NCI-H2196 treated with DMSO at 0.1 percent for 48 hours (cell line): ENCODE measurements around the gene RPS6KC1.
"Not testable (repeated sequence)": the region's sequence is repeated elsewhere in the genome, so short reads cannot be mapped to it uniquely, and the experiment has no call there.

Experiments used
- DNase-seq: peaks from one replicate; lab custom pipeline; 2025; ENCODE audit not compliant: unreplicated experiment; lab: John Stamatoyannopoulos, UW

Gene RPS6KC1, protein sequence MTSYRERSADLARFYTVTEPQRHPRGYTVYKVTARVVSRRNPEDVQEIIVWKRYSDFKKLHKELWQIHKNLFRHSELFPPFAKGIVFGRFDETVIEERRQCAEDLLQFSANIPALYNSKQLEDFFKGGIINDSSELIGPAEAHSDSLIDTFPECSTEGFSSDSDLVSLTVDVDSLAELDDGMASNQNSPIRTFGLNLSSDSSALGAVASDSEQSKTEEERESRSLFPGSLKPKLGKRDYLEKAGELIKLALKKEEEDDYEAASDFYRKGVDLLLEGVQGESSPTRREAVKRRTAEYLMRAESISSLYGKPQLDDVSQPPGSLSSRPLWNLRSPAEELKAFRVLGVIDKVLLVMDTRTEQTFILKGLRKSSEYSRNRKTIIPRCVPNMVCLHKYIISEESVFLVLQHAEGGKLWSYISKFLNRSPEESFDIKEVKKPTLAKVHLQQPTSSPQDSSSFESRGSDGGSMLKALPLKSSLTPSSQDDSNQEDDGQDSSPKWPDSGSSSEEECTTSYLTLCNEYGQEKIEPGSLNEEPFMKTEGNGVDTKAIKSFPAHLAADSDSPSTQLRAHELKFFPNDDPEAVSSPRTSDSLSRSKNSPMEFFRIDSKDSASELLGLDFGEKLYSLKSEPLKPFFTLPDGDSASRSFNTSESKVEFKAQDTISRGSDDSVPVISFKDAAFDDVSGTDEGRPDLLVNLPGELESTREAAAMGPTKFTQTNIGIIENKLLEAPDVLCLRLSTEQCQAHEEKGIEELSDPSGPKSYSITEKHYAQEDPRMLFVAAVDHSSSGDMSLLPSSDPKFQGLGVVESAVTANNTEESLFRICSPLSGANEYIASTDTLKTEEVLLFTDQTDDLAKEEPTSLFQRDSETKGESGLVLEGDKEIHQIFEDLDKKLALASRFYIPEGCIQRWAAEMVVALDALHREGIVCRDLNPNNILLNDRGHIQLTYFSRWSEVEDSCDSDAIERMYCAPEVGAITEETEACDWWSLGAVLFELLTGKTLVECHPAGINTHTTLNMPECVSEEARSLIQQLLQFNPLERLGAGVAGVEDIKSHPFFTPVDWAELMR

DNA sequence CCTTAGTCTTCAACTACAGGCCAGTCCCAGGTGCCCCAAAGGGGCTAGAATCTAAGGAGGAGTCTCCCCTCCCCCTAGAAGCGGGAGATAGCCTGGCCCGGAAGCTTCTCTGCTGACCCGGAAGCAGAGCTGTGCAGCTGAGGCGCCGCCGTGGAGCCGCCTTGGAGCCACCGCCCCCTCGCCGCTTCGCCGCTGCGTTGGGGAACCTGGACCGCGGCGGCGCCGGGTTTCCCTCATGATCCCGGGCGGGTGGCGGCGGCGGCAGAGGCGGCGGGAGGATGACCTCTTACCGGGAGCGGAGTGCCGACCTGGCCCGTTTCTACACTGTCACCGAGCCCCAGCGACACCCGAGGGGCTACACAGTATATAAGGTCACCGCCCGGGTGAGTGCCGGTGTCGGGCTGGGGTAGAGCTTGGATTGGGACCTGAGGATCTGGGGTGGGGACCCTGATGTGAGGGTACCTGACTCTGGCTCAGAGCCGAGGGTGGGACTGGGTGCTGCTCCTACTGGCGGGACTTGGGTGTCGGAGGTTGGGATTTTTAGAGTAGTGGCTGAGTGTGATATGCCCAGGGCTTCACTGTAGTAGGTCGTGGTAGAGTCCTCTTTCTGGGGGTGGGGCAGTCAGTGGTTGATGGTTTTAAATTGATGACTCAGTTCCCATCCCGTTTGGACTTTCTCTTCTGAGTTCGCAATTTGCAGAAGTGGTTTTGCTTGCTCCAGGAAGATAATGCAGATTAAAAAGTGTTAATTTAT lies at the start of gene RPS6KC1:
RPS6KC1 (plus strand) TSS at position 115 of the 754 bp plus-strand sequence; CDS start at position 279, 164 bp downstream.
- peak; percentile 70 for DNase-seq

- no peak for DNase-seq
Observed at GRCh38 chr1:213003256-213003655, 47.8 kb upstream of the RPS6KC1 start.

DNA sequence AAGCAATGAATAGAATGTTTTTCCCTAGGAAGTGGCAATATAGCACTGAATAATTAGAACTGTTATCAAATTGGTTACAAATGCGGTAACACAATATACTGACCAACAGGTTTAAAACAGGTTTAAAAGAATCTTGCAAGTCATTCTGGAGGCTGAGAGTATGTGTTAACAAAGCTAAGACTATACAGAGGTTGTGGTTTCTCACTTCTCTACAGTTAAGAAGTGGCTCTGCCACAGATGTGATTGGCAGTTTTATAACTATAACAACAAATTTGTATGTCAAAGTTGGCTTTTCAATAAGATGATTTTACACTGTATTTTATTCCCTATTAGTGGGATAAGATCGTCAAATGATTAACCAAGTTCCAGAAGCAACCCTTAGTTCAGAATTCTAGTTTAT lies 42.5 kb upstream of the RPS6KC1 start:
- no peak for DNase-seq

GRCh38 chr1:213014642-213015041 lies 36.4 kb upstream of the RPS6KC1 start:
- no peak for DNase-seq

DNA sequence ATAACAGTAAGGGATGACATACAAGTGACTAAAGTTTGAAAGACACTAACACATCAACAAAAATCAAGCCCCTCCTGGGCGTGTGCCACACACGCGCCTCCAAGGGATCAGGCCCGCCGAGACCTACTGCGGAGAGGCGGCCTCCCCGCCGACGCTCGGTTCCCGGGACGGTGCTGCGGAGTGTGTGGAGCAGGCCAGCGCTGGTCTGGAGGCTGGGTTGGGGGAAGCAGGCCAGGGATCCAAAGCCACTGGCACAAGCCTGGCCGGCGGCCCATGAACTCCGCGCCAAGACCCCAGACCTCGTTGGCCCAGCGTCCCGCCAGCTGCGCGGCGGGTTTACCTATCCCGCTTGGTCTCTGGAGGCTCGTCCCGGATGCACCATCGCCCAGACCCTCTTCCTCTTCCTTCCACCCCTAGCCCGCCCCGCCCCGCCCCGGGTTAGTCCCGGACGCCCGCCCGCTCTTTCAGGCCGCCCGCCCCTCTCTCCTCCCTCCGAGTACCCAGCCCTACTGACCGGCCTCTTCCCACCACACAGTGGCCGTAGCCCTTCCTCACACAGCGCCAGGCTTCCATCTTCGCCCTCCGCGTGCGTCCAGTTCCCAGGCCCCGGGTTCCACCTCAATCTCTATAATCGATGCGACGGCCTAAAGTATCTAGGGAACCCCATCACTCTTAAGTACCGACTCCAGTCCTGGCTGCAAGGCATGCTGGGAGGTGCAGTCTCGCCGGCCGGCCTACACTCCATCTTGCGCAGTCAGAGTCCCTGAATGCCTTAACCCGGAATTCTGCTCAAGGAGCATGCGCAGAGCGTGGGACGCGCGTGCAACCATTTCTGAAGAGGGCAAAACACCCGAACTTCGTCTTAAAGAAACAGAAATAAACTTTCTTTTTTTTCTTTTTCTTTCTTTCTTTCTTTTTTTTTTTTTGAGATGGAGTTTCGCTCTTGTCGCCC lies 35.7 kb upstream of the RPS6KC1 start, which contains the start of gene ANGEL2:
ANGEL2 (minus strand) TSS at position 769 of the 952 bp plus-strand sequence; CDS start at position 573, 196 bp downstream.
- peak; percentile 79 for DNase-seq

- DNase-seq, result no peak
Observed at GRCh38 chr1:213017447-213018273, 33.4 kb upstream of the RPS6KC1 start.

- DNase-seq, result no peak
Observed at GRCh38 chr1:213019450-213019849, 31.6 kb upstream of the RPS6KC1 start.

GRCh38 chr1:213020016-213020415 lies 31.0 kb upstream of the RPS6KC1 start:
- DNase-seq, result no peak

DNA sequence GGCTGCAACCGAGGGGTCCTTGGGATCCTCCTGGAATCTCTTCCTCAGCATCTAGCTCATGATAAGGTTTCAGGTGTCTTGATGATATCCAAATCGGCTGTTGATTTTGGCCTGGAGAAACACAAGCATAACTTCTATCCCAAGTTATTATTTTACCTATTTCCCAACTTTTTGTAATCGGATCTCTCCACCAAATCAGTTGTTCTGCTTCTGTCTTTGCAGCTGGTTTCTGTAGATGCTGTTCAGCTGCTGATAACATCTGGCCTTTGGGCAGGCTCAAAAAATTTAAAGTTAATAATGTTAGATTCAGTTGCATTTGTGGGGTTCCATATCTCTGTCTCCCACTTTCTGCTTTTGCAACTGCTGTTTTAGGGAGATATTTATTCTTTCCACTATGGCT lies 24.0 kb upstream of the RPS6KC1 start:
- DNase-seq, result not testable (repeated sequence)

GRCh38 chr1:213032651-213033050 lies 18.4 kb upstream of the RPS6KC1 start:
- no peak for DNase-seq

GRCh38 chr1:213034713-213035112 lies 16.3 kb upstream of the RPS6KC1 start:
- DNase-seq, result no peak

- no peak for DNase-seq
Observed at GRCh38 chr1:213035573-213035972, 15.5 kb upstream of the RPS6KC1 start.

DNA sequence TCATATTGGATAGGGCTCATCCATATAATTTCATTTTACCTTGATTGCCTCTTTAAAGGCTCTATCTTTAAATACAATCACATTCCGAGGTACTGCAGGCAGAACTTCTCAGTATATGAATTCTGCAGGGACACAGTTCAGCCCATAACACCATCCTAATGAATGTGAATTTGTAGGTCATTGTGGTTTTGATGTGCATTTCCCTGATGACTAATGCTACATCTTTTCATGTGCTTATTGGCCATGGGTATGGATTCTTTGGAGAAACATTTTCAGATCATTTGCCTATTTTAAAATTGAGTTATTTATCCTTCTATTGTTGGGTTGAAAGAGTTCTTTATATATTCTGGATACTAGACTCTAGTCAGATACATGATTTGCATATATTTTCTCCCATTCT lies 9.6 kb upstream of the RPS6KC1 start:
- no peak for DNase-seq

DNA sequence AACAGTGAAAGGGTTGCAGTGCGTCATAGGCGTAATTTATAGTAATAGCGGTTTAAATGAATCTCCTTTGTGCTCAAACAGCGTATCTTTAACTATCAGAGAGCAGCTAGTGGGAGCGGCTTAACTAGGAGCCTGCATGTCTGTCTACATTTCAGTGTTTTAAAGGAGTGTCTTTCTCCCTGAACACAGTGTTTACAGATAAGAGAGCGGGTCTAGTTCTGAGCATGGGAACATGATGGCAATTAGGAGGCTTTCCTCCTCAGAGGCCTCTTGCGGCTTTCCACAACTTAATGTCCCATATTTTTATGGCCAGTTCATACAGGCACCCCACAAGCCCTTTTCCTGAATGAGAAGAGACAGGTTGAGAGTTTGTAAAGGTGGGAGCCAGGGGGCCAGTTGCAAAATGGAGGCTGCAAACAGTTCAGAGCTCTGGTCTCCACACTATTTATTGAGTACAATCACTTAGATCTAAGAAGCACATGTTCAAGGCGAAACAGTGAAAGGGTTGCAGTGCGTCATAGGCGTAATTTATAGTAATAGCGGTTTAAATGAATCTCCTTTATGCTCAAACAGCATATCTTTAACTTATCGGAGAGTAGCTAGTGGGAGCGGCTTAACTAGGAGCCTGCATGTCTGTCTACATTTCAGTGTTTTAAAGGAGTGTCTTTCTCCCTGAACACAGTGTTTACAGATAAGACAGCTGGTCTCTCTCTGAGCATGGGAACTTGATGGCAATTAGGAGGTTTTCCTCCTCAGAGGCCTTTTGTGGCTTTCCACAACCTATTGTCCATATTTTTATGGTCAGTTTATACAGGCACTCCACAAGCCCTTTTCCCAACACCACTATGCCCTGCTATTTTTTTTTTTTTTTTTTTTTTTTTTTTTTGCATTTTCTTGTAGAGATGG lies 5.5 kb upstream of the RPS6KC1 start:
- not testable (repeated sequence) for DNase-seq

DNA sequence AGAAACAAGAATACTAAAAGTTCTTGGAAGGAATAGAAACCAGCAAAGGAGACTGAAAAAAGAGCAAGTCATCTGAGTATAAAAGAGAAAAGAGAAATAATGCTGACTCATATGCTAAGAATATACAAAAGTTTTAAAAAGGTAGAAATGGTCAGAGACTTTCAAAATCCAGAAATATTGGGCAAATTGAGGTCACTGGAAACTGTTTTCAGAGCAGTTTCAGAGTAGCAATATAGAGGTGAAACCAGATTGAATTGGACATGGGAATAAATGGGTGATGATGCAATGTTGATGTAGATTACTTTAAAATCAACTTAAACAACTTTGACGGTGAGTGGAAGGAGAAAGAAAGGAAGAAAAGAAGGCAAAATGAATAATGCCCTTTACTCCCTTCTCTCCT lies 1.8 kb upstream of the RPS6KC1 start:
- DNase-seq, result no peak

DNA sequence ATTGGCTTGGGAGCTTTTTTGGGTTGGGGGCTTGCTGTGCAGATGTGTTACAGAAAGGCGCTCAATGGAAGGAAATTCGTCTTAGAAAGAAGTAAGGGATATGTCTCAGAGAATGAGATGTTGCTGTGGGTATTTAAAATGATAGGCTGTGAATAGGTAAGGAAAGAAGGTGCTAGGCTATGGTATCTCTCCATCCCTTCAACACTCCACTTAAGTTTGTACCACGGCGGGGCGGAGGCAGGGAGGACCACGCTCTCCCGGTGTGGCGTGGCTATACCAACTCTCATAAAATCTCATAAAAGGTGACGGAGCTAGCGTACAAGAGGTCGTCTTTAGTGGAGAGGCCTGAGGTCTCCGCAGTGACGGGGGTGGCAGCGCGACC lies 305 bp upstream of the RPS6KC1 start:
- DNase-seq, result peak; percentile 70

GRCh38 chr1:213051881-213052202 lies 801 bp downstream of the RPS6KC1 start:
- no peak for DNase-seq

- DNase-seq, result no peak
Observed at GRCh38 chr1:213053455-213053854, 2.4 kb downstream of the RPS6KC1 start.
